Measurements from ENCODE around the gene PTPRG.
"Not testable (repeated sequence)": the region's sequence is repeated elsewhere in the genome, so short reads cannot be mapped to it uniquely, and the experiment has no call there.

Gene PTPRG

GRCh38 chr3:61688307-61688984 is 127.1 kb downstream of the PTPRG start:
- DNase-seq, result no peak

GRCh38 chr3:61690016-61690415 is 128.6 kb downstream of the PTPRG start:
- DNase-seq, result no peak

- DNase-seq, result no peak
Observed at GRCh38 chr3:61691466-61691865, 130.1 kb downstream of the PTPRG start.

- no peak for DNase-seq
Observed at GRCh38 chr3:61697301-61697700, 135.9 kb downstream of the PTPRG start.

GRCh38 chr3:61698278-61699072 is 137.1 kb downstream of the PTPRG start:
- DNase-seq, result not testable (repeated sequence)

- no peak for DNase-seq
Observed at GRCh38 chr3:61699622-61700021, 138.3 kb downstream of the PTPRG start.

GRCh38 chr3:61701011-61701410 is 139.6 kb downstream of the PTPRG start:
- DNase-seq, result no peak

- no peak for DNase-seq
Observed at GRCh38 chr3:61702453-61702852, 141.1 kb downstream of the PTPRG start.

- no peak for DNase-seq
Observed at GRCh38 chr3:61704807-61705206, 143.4 kb downstream of the PTPRG start.

GRCh38 chr3:61707492-61707891 is 146.1 kb downstream of the PTPRG start:
- no peak for DNase-seq

GRCh38 chr3:61710920-61711319 is 149.5 kb downstream of the PTPRG start:
- not testable (repeated sequence) for DNase-seq

- DNase-seq, result no peak
Observed at GRCh38 chr3:61714225-61714624, 152.9 kb downstream of the PTPRG start.

GRCh38 chr3:61715886-61716527 is 154.6 kb downstream of the PTPRG start:
- DNase-seq, result no peak

- not testable (repeated sequence) for DNase-seq
Observed at GRCh38 chr3:61716693-61717092, 155.3 kb downstream of the PTPRG start.

GRCh38 chr3:61718565-61718964 is 157.2 kb downstream of the PTPRG start:
- DNase-seq, result no peak

- DNase-seq, result no peak
Observed at GRCh38 chr3:61719278-61719977, 158.1 kb downstream of the PTPRG start.

GRCh38 chr3:61723038-61723437 is 161.7 kb downstream of the PTPRG start:
- DNase-seq, result no peak

- DNase-seq, result no peak
Observed at GRCh38 chr3:61724183-61724582, 162.8 kb downstream of the PTPRG start.

- DNase-seq, result no peak
Observed at GRCh38 chr3:61724801-61725200, 163.4 kb downstream of the PTPRG start.

GRCh38 chr3:61725851-61726333 is 164.5 kb downstream of the PTPRG start:
- no peak for DNase-seq

- no peak for DNase-seq
Observed at GRCh38 chr3:61727435-61727834, 166.1 kb downstream of the PTPRG start.

GRCh38 chr3:61729038-61729634 is 167.8 kb downstream of the PTPRG start:
- no peak for DNase-seq

- no peak for DNase-seq
Observed at GRCh38 chr3:61730056-61730455, 168.7 kb downstream of the PTPRG start.

Measured in DMS53 (cell line).